ENCODE results near the gene RTF2.

The RTF2 gene

GRCh38 chr20:56438284-56438683, 30.1 kb upstream of the RTF2 start:
- no peak for DNase-seq

- DNase-seq, result peak in 1 of 56 donors; percentile 14
Observed at GRCh38 chr20:56439771-56440291, 28.6 kb upstream of the RTF2 start.

DNA sequence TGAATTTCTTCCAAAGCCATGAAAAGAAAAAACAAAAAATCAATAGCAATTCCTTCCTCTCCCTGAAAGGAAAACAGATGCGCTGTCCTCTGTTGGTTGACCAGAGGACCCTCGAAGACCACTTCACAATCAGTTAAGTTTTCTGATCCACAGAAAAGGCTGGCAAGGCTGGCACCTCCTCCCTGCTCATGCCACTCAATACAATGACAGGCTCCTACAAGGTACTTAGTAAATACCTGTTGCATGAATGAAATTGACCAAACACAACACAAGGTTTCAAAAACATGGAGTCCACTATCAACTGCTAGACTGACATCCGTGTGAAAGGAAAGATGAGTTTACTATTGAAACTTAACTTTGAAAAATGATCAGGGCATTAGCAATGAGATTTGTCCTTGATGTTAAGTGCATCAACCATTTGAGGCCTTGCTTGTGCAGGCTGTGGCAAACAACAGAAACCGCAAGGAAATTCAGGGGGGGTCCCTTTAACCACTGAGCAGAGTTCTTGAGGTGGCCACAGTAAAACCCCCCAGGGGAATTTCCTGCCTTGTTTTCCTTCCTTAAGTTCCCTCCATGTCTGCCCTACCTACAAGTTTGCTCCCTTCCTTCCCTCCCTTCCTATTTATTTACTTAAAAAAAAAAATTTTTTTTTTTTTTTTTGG, 27.9 kb upstream of the RTF2 start:
- no peak for DNase-seq

GRCh38 chr20:56442389-56443365, 25.8 kb upstream of the RTF2 start:
- no peak for DNase-seq

DNA sequence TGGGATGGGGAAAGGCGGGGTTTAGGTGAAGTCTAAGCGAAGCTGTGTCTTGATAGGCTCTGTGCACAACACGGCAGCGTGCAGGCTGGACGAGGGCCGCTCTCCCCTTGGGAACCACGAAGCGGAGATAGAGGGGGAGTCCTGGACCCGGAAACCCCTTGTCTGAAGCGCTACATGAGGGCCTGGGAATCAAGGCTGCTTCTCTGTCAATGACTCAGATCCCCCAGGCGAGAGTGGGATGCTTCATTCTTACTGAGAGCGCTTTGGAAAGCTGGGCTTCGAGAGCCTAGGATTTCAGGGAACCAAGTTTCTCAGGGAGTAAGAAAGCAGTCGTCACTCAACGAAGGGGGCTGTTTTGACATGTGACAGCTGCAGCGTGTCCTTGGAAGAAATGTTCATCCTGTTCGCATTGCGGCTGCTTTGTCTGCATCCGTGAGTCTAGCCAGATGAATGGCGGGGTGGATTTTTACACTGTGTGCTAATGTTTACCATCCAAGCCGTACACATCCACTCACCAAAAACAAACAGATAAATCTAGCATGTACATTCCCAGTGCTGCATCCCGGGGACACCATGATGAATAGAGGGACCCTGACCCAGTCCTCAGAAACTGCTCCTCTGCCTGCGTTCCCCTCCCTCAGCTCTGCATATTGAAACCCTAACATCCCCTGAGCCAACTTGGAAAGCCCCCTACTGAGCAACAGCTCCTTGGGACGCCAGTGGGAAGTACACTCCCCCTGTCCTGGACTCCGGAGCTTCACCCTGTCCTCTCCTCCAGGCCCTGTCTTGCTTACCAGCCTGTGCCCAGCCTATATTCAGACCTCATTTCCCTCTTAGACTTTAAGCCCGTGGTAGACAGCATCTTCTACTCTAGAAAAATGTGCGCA, 24.5 kb upstream of the RTF2 start:
- peak in 14 of 56 donors; percentile 9 to 77 (median 27) for DNase-seq

GRCh38 chr20:56445130-56445529, 23.3 kb upstream of the RTF2 start:
- no peak for DNase-seq

GRCh38 chr20:56445540-56445939, 22.9 kb upstream of the RTF2 start:
- no peak for DNase-seq

- no peak for DNase-seq
Observed at GRCh38 chr20:56447227-56447626, 21.2 kb upstream of the RTF2 start.

GRCh38 chr20:56449459-56449858, 19.0 kb upstream of the RTF2 start:
- no peak for DNase-seq

GRCh38 chr20:56451056-56451765, 17.2 kb upstream of the RTF2 start:
- DNase-seq, result no peak

GRCh38 chr20:56453352-56453751, 15.1 kb upstream of the RTF2 start:
- no peak for DNase-seq

- DNase-seq, result no peak
Observed at GRCh38 chr20:56454754-56455153, 13.7 kb upstream of the RTF2 start.

GRCh38 chr20:56458206-56458821, 10.1 kb upstream of the RTF2 start:
- DNase-seq, result no peak

GRCh38 chr20:56460459-56460858, 8.0 kb upstream of the RTF2 start:
- DNase-seq, result peak in 3 of 56 donors; percentile 4 to 13 (median 6)

DNA sequence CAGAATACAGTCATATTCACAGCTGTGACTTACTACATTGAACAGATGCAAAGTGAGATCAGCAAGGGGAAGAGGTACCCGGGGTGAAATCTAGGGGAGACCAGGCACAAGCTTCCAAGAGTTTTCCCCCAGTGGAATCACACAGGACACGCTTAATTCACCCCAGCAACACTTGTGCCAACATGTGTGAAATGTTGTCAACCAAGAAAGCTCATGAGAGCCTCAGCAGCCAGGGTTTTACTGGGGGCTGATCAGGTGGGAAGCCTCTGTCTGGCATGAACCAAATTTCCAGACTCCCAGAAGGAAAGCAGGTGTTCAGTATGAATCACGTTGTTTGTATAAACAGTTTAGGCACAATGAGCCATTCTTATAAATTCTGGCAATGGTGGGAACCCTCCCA, 6.9 kb upstream of the RTF2 start:
- no peak for DNase-seq

DNA sequence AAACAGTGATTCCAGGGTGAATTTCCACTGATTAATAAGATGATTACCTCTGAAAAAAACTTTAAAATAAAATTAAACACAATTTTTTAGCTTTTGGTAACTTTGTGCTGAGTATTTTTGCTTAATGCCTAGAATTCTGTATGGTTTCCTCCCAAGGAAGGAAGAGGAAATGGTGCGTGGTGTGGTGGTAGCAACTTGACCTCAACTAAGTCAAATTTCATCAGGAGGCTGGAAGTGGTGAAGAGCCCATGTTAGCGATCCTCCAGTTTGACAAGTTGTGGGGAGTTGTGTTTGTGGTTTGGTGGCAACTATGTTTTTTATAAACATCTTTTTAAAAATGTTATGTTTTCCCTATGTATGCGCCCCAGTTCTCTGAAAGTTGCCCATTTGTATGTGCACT, 5.0 kb upstream of the RTF2 start:
- no peak for DNase-seq

DNA sequence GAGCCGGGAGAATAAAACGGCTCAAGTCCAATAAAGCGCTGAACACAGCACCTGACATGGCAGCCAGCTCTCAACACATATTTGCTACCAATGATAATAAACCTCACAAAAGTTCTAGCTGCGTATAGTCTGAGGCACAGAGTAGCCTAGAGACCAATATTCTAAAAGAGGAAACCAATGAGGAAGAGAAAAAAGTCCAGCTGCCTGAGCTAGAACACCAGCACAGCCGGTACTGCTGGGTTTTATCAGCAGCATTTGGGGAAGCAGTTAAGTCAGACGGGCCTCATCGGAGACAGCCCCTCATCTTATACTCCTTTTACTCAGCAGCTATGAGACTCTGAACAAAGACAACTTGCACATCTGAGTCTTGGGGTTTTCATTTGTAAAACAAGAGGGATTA, 2.4 kb upstream of the RTF2 start:
- peak in 1 of 56 donors; percentile 8 for DNase-seq

- DNase-seq, result no peak
Observed at GRCh38 chr20:56467968-56468315, 485 bp upstream of the RTF2 start.

GRCh38 chr20:56469077-56469449, 636 bp downstream of the RTF2 start:
- DNase-seq, result no peak

GRCh38 chr20:56483970-56484369, 15.5 kb downstream of the RTF2 start:
- DNase-seq, result no peak
